ENCODE data around the gene PRKAA2. TPM values are rescaled to one million over a fixed set of nuclear protein-coding genes. Genes with fewer than 3 reads are reported as not detected.

PRKAA2 gene
- total RNA-seq, 1 experiment from 2014 or later, result 11.1 TPM

- Histone ChIP-seq H3K27me3 (ENCODE audit: control insufficient read depth, insufficient read depth, low read length) (no peaks in the 10 kb centered on the region), H3K4me3 (ENCODE audit: low read depth in 2 of 2, low read length in 2 of 2) (no peak overlapping the region), H3K4me1 (ENCODE audit: control insufficient read depth, insufficient read depth, low read length) (peaks cover 11% of the 10 kb centered on the region), H3K9me3 (ENCODE audit: control insufficient read depth, insufficient read depth, low read depth, low read length) (no peaks in the 10 kb centered on the region), H3K27ac (ENCODE audit: low read length) (peak overlapping the region; percentile 71; the same call in 1 of the 2 replicates), H3K36me3 (ENCODE audit: control insufficient read depth, insufficient read depth, low read length) (no peaks in the 10 kb centered on the region)
- TF ChIP-seq, protein P1, sequence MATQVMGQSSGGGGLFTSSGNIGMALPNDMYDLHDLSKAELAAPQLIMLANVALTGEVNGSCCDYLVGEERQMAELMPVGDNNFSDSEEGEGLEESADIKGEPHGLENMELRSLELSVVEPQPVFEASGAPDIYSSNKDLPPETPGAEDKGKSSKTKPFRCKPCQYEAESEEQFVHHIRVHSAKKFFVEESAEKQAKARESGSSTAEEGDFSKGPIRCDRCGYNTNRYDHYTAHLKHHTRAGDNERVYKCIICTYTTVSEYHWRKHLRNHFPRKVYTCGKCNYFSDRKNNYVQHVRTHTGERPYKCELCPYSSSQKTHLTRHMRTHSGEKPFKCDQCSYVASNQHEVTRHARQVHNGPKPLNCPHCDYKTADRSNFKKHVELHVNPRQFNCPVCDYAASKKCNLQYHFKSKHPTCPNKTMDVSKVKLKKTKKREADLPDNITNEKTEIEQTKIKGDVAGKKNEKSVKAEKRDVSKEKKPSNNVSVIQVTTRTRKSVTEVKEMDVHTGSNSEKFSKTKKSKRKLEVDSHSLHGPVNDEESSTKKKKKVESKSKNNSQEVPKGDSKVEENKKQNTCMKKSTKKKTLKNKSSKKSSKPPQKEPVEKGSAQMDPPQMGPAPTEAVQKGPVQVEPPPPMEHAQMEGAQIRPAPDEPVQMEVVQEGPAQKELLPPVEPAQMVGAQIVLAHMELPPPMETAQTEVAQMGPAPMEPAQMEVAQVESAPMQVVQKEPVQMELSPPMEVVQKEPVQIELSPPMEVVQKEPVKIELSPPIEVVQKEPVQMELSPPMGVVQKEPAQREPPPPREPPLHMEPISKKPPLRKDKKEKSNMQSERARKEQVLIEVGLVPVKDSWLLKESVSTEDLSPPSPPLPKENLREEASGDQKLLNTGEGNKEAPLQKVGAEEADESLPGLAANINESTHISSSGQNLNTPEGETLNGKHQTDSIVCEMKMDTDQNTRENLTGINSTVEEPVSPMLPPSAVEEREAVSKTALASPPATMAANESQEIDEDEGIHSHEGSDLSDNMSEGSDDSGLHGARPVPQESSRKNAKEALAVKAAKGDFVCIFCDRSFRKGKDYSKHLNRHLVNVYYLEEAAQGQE (IDR thresholded peaks at IDR 0.05; ENCODE audit: insufficient read depth in 1 of 2, low read depth in 2 of 2, low read length in 1 of 2), result no peak
- TF ChIP-seq TCF7L2 (IDR thresholded peaks at IDR 0.05; ENCODE audit: low read depth, low read length) (no peak), SIN3A (IDR thresholded peaks at IDR 0.05; ENCODE audit: borderline replicate concordance, insufficient read depth, low read depth, low read length) (no peak), CTCF (IDR thresholded peaks at IDR 0.05) (no peak), POLR2AphosphoS5 (IDR thresholded peaks at IDR 0.05; ENCODE audit: low read depth, low read length) (no peak)
- ChIA-PET POLR2A (no interaction called here), CTCF (interaction anchor here (0.7 kb wide), 1 partner anchor 134 kb away, joined by 3 read pairs; no protein-coding TSS in a partner anchor)
- DNase-seq (ENCODE audit: low read depth, low spot score) (no peak), ATAC-seq (no peak)
- intact Hi-C loops (cut with micrococcal nuclease; ENCODE audit: unreplicated experiment) (loop anchor here (5.0 kb wide), 1 partner anchor 44 kb away; no protein-coding TSS in a partner anchor), in situ Hi-C loops (cut with HindIII; ENCODE audit: low pct_unique_long_range_greater_than_20kb, low sequenced_read_pairs) (no loop called here)
- BruUV-seq (replicated peaks), result no TSS peak
These were observed 1.5 kb upstream of the PRKAA2 start for GRCh38 chr1:56643661-56644060.

GRCh38 chr1:56644064-56644918 is 823 bp upstream of the PRKAA2 start:
- CTCF ChIA-PET, result interaction anchor here (0.7 kb wide), 1 partner anchor 134 kb away, joined by 3 read pairs; no protein-coding TSS in a partner anchor
- peak overlapping the region; percentile 71 for H3K27ac ChIP-seq (ENCODE audit: low read length)
- POLR2A ChIA-PET, result no interaction called here
- H3K4me1 ChIP-seq (ENCODE audit: control insufficient read depth, insufficient read depth, low read length), result peaks cover 11% of the 10 kb centered on the region
- no TSS peak for BruUV-seq (replicated peaks)
- TF ChIP-seq SIN3A (IDR thresholded peaks at IDR 0.05; ENCODE audit: borderline replicate concordance, insufficient read depth, low read depth, low read length) (no peak), TCF7L2 (IDR thresholded peaks at IDR 0.05; ENCODE audit: low read depth, low read length) (no peak), CTCF (IDR thresholded peaks at IDR 0.05) (no peak), POLR2AphosphoS5 (IDR thresholded peaks at IDR 0.05; ENCODE audit: low read depth, low read length) (no peak)
- TF ChIP-seq, protein P1 (IDR thresholded peaks at IDR 0.05; ENCODE audit: insufficient read depth in 1 of 2, low read depth in 2 of 2, low read length in 1 of 2), result no peak
- DNase-seq (ENCODE audit: low read depth, low spot score), result no peak
- H3K9me3 ChIP-seq (ENCODE audit: control insufficient read depth, insufficient read depth, low read depth, low read length), result no peaks in the 10 kb centered on the region
- H3K27me3 ChIP-seq (ENCODE audit: control insufficient read depth, insufficient read depth, low read length), result no peaks in the 10 kb centered on the region
- peak; percentile 63 for ATAC-seq
- intact Hi-C loops (cut with micrococcal nuclease; ENCODE audit: unreplicated experiment), result loop anchor here (5.0 kb wide), 1 partner anchor 43 kb away; no protein-coding TSS in a partner anchor
- H3K4me3 ChIP-seq (ENCODE audit: low read depth in 2 of 2, low read length in 2 of 2), result peak overlapping the region; percentile 75 to 76
- H3K36me3 ChIP-seq (ENCODE audit: control insufficient read depth, insufficient read depth, low read length), result no peaks in the 10 kb centered on the region
- in situ Hi-C loops (cut with HindIII; ENCODE audit: low pct_unique_long_range_greater_than_20kb, low sequenced_read_pairs), result no loop called here

All from Panc1 (cell line).